DOHH2 (cell line): ENCODE results near the gene OSCAR.

Source experiments
- CTCF ChIP-seq: fragments of 200-600 bp; sonication (generic); IDR thresholded peaks from one replicate; pipeline ENCODE4 v1.5.1; 2014; ENCODE audit warnings: antibody characterized with exemption, mild to moderate bottlenecking, low read depth, low read length; ENCODE audit not compliant: poor library complexity, severe bottlenecking
- EZH2phosphoT487 ChIP-seq: fragments of 200-600 bp; sonication (generic); IDR thresholded peaks from 2 replicates; pipeline ENCODE4 v1.6.1; 2017; ENCODE audit warnings: borderline replicate concordance, mild to moderate bottlenecking, antibody characterized with exemption, low read length, moderate library complexity, mixed read lengths

DNA sequence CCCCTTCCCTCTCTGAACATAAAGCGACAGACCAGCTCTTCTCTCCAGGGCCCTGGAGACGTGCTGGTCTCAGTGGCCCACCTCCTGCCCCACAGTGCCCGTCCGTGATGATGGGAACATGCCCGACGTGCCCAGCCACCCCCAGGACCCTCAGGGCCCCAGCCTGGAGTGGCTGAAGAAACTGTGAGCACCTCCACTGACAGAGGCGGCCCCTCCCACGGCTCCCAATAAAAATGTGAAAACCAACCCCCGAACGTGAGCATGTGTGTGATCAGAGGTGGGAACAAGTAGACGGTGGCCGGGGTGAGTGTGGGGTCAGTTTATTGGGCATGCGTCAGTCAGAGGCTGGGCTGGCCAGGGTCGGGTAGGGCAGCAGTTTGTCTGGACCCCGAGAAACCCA is 6.1 kb upstream of the OSCAR start:
- TF ChIP-seq CTCF (no peak), EZH2phosphoT487 (no peak)
